ENCODE measurements around the gene COL26A1. TPM values are rescaled to one million over a fixed set of nuclear protein-coding genes. Genes with fewer than 3 reads are reported as not detected.

COL26A1 gene
- total RNA-seq, 1 donor from 2014 or later = 66.2 TPM

DNA sequence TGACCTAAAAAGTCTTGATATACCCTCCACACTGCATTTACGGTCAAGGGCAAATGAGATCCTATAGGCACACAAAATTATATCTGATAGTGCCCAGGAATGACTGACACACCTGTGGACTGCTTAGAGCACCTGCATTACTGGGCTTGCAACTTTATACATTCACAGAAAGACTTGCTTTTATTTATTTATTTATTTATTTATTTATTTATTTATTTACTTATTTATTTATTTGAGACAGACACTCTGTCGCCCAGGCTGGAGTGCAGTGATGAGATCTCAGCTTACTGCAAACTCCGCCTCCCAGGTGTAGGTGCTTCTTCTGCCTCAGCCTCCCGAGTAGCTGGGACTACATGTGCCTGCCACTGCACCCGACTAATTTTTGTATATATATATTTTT, 34.5 kb upstream of the COL26A1 start:
- no peak overlapping the region for H3K27ac Mint-ChIP-seq (ENCODE audit: unreplicated experiment)
- H3K36me3 Mint-ChIP-seq (ENCODE audit: unreplicated experiment) = no peaks in the 10 kb centered on the region
- no peak for DNase-seq
- H3K4me3 Mint-ChIP-seq (ENCODE audit: unreplicated experiment) = no peak overlapping the region
- no peaks in the 10 kb centered on the region for H3K4me1 Mint-ChIP-seq (ENCODE audit: low read depth, unreplicated experiment)
- H3K9me3 Mint-ChIP-seq (ENCODE audit: unreplicated experiment) = no peaks in the 10 kb centered on the region
- H3K27me3 Mint-ChIP-seq (ENCODE audit: unreplicated experiment) = peaks cover 2% of the 10 kb centered on the region
- TF ChIP-seq, protein P1, sequence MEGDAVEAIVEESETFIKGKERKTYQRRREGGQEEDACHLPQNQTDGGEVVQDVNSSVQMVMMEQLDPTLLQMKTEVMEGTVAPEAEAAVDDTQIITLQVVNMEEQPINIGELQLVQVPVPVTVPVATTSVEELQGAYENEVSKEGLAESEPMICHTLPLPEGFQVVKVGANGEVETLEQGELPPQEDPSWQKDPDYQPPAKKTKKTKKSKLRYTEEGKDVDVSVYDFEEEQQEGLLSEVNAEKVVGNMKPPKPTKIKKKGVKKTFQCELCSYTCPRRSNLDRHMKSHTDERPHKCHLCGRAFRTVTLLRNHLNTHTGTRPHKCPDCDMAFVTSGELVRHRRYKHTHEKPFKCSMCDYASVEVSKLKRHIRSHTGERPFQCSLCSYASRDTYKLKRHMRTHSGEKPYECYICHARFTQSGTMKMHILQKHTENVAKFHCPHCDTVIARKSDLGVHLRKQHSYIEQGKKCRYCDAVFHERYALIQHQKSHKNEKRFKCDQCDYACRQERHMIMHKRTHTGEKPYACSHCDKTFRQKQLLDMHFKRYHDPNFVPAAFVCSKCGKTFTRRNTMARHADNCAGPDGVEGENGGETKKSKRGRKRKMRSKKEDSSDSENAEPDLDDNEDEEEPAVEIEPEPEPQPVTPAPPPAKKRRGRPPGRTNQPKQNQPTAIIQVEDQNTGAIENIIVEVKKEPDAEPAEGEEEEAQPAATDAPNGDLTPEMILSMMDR (IDR thresholded peaks at IDR 0.05; ENCODE audit: partially characterized antibody, unreplicated experiment) = no peak

DNA sequence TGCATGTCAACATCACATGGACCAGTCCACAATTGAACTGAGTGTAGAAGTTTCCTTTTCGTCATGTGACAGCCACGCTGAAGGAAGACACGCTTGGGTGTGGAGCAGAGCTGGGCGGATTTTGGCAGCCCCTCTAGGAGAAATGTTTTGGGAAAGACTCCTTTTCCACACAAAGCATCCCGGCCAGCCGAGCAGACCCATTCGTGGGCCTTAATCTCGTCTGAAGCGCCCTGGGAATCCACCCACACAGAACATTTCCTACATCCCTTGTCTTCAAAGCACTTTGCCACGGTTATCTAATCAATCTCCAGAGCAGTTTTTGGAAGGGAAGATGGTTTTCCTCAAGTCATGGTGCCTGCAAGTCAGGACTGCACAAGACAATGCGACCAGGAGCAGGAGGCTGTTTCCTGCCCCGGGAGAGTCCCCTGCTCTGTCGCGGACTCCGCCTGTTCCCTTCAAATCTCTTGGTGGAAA, 32.6 kb upstream of the COL26A1 start:
- no peak for DNase-seq
- Mint-ChIP-seq H3K9me3 (ENCODE audit: unreplicated experiment) (no peaks in the 10 kb centered on the region), H3K36me3 (ENCODE audit: unreplicated experiment) (no peaks in the 10 kb centered on the region), H3K27me3 (ENCODE audit: unreplicated experiment) (peaks cover 2% of the 10 kb centered on the region), H3K27ac (ENCODE audit: unreplicated experiment) (no peak overlapping the region), H3K4me3 (ENCODE audit: unreplicated experiment) (no peak overlapping the region), H3K4me1 (ENCODE audit: low read depth, unreplicated experiment) (no peaks in the 10 kb centered on the region)
- TF ChIP-seq, protein P1 (IDR thresholded peaks at IDR 0.05; ENCODE audit: partially characterized antibody, unreplicated experiment) = no peak

- Mint-ChIP-seq H3K27me3 (ENCODE audit: unreplicated experiment) (peaks cover 2% of the 10 kb centered on the region), H3K4me1 (ENCODE audit: low read depth, unreplicated experiment) (no peaks in the 10 kb centered on the region), H3K4me3 (ENCODE audit: unreplicated experiment) (no peak overlapping the region), H3K27ac (ENCODE audit: unreplicated experiment) (no peak overlapping the region), H3K9me3 (ENCODE audit: unreplicated experiment) (no peaks in the 10 kb centered on the region), H3K36me3 (ENCODE audit: unreplicated experiment) (no peaks in the 10 kb centered on the region)
- no peak for DNase-seq
- TF ChIP-seq, protein P1 (IDR thresholded peaks at IDR 0.05; ENCODE audit: partially characterized antibody, unreplicated experiment) = no peak
Observed at GRCh38 chr7:101332026-101332425, 30.6 kb upstream of the COL26A1 start.

DNA sequence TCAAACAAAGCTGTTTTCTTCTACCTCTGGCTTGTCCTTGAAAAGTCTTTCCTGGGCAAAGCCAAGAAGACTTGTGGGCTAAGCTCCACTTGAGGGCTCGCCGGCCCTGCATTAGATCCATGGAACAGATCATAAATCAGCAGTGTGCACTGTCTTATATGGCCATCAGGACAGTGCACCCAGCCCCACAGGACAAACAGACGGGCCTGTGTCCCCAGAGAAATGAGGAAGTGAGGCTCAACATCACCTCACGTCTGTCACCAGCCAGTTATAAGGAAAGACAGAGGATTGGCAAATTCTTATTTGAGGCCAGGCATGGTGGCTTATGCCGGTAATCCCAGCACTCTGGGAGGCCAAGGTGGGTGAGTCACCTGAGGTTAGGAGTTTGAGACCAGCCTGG, 28.8 kb upstream of the COL26A1 start:
- Mint-ChIP-seq H3K27ac (ENCODE audit: unreplicated experiment) (no peak overlapping the region), H3K36me3 (ENCODE audit: unreplicated experiment) (no peaks in the 10 kb centered on the region), H3K4me1 (ENCODE audit: low read depth, unreplicated experiment) (no peaks in the 10 kb centered on the region), H3K4me3 (ENCODE audit: unreplicated experiment) (no peak overlapping the region), H3K27me3 (ENCODE audit: unreplicated experiment) (no peaks in the 10 kb centered on the region), H3K9me3 (ENCODE audit: unreplicated experiment) (no peaks in the 10 kb centered on the region)
- TF ChIP-seq, protein P1 (IDR thresholded peaks at IDR 0.05; ENCODE audit: partially characterized antibody, unreplicated experiment) = no peak
- no peak for DNase-seq

GRCh38 chr7:101340379-101340778, 22.3 kb upstream of the COL26A1 start:
- no peak overlapping the region for H3K27ac Mint-ChIP-seq (ENCODE audit: unreplicated experiment)
- no peak overlapping the region for H3K4me3 Mint-ChIP-seq (ENCODE audit: unreplicated experiment)
- no peaks in the 10 kb centered on the region for H3K36me3 Mint-ChIP-seq (ENCODE audit: unreplicated experiment)
- peaks cover 2% of the 10 kb centered on the region for H3K27me3 Mint-ChIP-seq (ENCODE audit: unreplicated experiment)
- TF ChIP-seq, protein P1 (IDR thresholded peaks at IDR 0.05; ENCODE audit: partially characterized antibody, unreplicated experiment) = no peak
- peaks cover 1% of the 10 kb centered on the region for H3K9me3 Mint-ChIP-seq (ENCODE audit: unreplicated experiment)
- DNase-seq = no peak
- no peaks in the 10 kb centered on the region for H3K4me1 Mint-ChIP-seq (ENCODE audit: low read depth, unreplicated experiment)

Data from glutamatergic neuron (in vitro differentiated cells).